ENCODE data around the gene COL8A1.

COL8A1 gene

DNA sequence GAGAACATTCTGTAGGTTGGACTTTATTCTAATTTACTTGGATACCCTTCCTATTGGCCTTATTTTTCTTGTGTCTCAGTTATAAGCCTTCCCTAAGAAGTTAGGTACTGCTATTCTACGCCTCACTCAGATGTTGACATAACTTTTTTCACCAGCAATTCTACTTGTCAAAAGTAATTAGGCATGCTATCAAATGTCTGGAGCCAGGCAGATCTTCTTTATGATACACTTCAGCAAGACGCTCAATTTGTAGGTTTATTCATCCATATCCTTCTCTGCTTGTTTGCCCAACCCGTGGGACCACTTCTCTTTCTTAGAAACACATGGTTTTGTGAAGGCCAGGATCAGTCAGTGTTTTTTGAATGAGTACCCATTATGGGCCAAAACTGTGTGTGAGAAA, 36.2 kb upstream of the COL8A1 start:
- Histone ChIP-seq H3K79me2 (ENCODE audit: control insufficient read depth, insufficient read depth, low read length, poor library complexity) (no peaks in the 10 kb centered on the region), H3K79me1 (ENCODE audit: low read length) (no peaks in the 10 kb centered on the region), H3K23ac (ENCODE audit: low read length) (no peak overlapping the region), H2BK12ac (ENCODE audit: low read length) (no peak overlapping the region), H3K4me1 (ENCODE audit: control insufficient read depth in 1 of 2, insufficient read depth in 2 of 2, low read length in 2 of 2) (no peaks in the 10 kb centered on the region), H2BK5ac (ENCODE audit: low read depth, low read length, poor library complexity) (no peak overlapping the region), H2BK120ac (ENCODE audit: insufficient read depth, low read length, poor library complexity) (no peak overlapping the region), H4K8ac (ENCODE audit: low read depth, low read length) (no peak overlapping the region), H3K14ac (ENCODE audit: low read length) (no peak overlapping the region), H3K27ac (ENCODE audit: low read depth, low read length) (no peak overlapping the region), H3K4ac (ENCODE audit: low read depth, low read length) (no peak overlapping the region), H3K27me3 (ENCODE audit: insufficient read depth, low read length) (no peaks in the 10 kb centered on the region), H2AK5ac (ENCODE audit: low read length) (no peak overlapping the region), H4K12ac (ENCODE audit: low read depth, low read length) (no peak overlapping the region), H3K4me2 (ENCODE audit: low read length) (no peak overlapping the region), H3K36me3 (ENCODE audit: control insufficient read depth in 1 of 2, insufficient read depth in 2 of 2, low read length in 2 of 2) (no peaks in the 10 kb centered on the region), H4K91ac (ENCODE audit: low read depth, low read length) (no peak overlapping the region), H2AFZ (ENCODE audit: insufficient read depth, low read length, poor library complexity) (no peak overlapping the region), H3K9me3 (ENCODE audit: insufficient read depth, low read depth, low read length) (no peaks in the 10 kb centered on the region), H3K9ac (ENCODE audit: low read length) (no peak overlapping the region), H3K18ac (ENCODE audit: low read length) (no peak overlapping the region), H3K4me3 (ENCODE audit: low read depth, low read length) (no peak overlapping the region)
- WGBS (ENCODE audit: extremely low coverage, insufficient coverage, insufficient read length), result no CpG with 5 or more reads among the region's 3 CpGs
- DNase-seq, result no peak

DNA sequence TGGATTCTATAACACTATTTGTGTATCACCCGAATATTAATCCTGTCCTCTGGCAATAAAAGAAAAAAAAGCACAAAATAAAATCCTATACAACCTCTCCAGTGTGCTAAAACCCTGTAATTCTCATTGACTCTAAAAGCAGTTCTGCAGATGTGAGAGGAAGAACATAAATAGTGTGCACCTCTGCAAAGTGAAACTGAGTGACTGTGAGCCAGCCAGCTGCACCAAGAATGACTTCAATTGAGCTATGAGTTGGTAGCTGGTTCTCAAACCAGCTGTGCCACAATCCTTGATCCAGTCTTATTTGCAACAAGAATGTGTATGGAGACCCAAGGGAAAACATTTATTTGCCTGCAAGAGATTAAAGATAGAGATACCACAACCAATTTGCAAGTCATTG, 31.2 kb upstream of the COL8A1 start:
- no peak overlapping the region for H3K23ac ChIP-seq (ENCODE audit: low read length)
- H3K9me3 ChIP-seq (ENCODE audit: insufficient read depth, low read depth, low read length), result no peaks in the 10 kb centered on the region
- no peaks in the 10 kb centered on the region for H3K79me1 ChIP-seq (ENCODE audit: low read length)
- H3K4me3 ChIP-seq (ENCODE audit: low read depth, low read length), result no peak overlapping the region
- H2AFZ ChIP-seq (ENCODE audit: insufficient read depth, low read length, poor library complexity), result no peak overlapping the region
- H2BK120ac ChIP-seq (ENCODE audit: insufficient read depth, low read length, poor library complexity), result no peak overlapping the region
- H3K4ac ChIP-seq (ENCODE audit: low read depth, low read length), result no peak overlapping the region
- H2AK5ac ChIP-seq (ENCODE audit: low read length), result no peak overlapping the region
- no peak overlapping the region for H2BK5ac ChIP-seq (ENCODE audit: low read depth, low read length, poor library complexity)
- no peaks in the 10 kb centered on the region for H3K4me1 ChIP-seq (ENCODE audit: control insufficient read depth in 1 of 2, insufficient read depth in 2 of 2, low read length in 2 of 2)
- H3K18ac ChIP-seq (ENCODE audit: low read length), result no peak overlapping the region
- no peaks in the 10 kb centered on the region for H3K36me3 ChIP-seq (ENCODE audit: control insufficient read depth in 1 of 2, insufficient read depth in 2 of 2, low read length in 2 of 2)
- no peak overlapping the region for H4K12ac ChIP-seq (ENCODE audit: low read depth, low read length)
- H4K91ac ChIP-seq (ENCODE audit: low read depth, low read length), result no peak overlapping the region
- no CpG with 5 or more reads among the region's 1 CpG for WGBS (ENCODE audit: extremely low coverage, insufficient coverage, insufficient read length)
- H4K8ac ChIP-seq (ENCODE audit: low read depth, low read length), result no peak overlapping the region
- no peak for DNase-seq
- no peaks in the 10 kb centered on the region for H3K27me3 ChIP-seq (ENCODE audit: insufficient read depth, low read length)
- no peaks in the 10 kb centered on the region for H3K79me2 ChIP-seq (ENCODE audit: control insufficient read depth, insufficient read depth, low read length, poor library complexity)
- no peak overlapping the region for H3K14ac ChIP-seq (ENCODE audit: low read length)
- no peak overlapping the region for H3K4me2 ChIP-seq (ENCODE audit: low read length)
- no peak overlapping the region for H3K27ac ChIP-seq (ENCODE audit: low read depth, low read length)
- no peak overlapping the region for H2BK12ac ChIP-seq (ENCODE audit: low read length)
- no peak overlapping the region for H3K9ac ChIP-seq (ENCODE audit: low read length)

DNA sequence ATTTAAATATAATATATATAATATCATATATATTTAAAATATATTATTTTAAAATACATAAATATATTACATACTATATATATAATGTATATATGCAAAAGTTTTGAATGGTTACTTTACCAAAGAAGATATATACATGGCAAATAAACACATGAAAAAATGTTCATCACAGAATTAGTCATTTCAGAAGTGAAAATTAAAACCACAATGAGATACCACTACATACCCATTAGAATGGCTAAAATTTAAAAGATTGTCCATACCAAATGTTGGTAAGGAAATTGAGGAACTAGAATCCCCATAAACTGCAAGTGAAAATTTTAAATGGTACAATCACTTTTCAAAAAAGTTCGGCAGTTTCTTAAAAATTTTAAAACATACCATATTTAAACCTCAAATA, 23.6 kb upstream of the COL8A1 start:
- no peak overlapping the region for H3K23ac ChIP-seq (ENCODE audit: low read length)
- no peak overlapping the region for H2BK5ac ChIP-seq (ENCODE audit: low read depth, low read length, poor library complexity)
- WGBS (ENCODE audit: extremely low coverage, insufficient coverage, insufficient read length), result no CpG with 5 or more reads among the region's 1 CpG
- H4K91ac ChIP-seq (ENCODE audit: low read depth, low read length), result no peak overlapping the region
- no peak overlapping the region for H3K9ac ChIP-seq (ENCODE audit: low read length)
- no peak overlapping the region for H4K12ac ChIP-seq (ENCODE audit: low read depth, low read length)
- H3K4ac ChIP-seq (ENCODE audit: low read depth, low read length), result no peak overlapping the region
- no peaks in the 10 kb centered on the region for H3K27me3 ChIP-seq (ENCODE audit: insufficient read depth, low read length)
- no peak overlapping the region for H2AK5ac ChIP-seq (ENCODE audit: low read length)
- no peak overlapping the region for H2BK120ac ChIP-seq (ENCODE audit: insufficient read depth, low read length, poor library complexity)
- H3K4me1 ChIP-seq (ENCODE audit: control insufficient read depth in 1 of 2, insufficient read depth in 2 of 2, low read length in 2 of 2), result no peaks in the 10 kb centered on the region
- no peak overlapping the region for H3K4me2 ChIP-seq (ENCODE audit: low read length)
- no peak overlapping the region for H3K27ac ChIP-seq (ENCODE audit: low read depth, low read length)
- H4K8ac ChIP-seq (ENCODE audit: low read depth, low read length), result no peak overlapping the region
- H3K18ac ChIP-seq (ENCODE audit: low read length), result no peak overlapping the region
- no peaks in the 10 kb centered on the region for H3K9me3 ChIP-seq (ENCODE audit: insufficient read depth, low read depth, low read length)
- H3K36me3 ChIP-seq (ENCODE audit: control insufficient read depth in 1 of 2, insufficient read depth in 2 of 2, low read length in 2 of 2), result no peaks in the 10 kb centered on the region
- no peak overlapping the region for H2AFZ ChIP-seq (ENCODE audit: insufficient read depth, low read length, poor library complexity)
- H3K79me2 ChIP-seq (ENCODE audit: control insufficient read depth, insufficient read depth, low read length, poor library complexity), result no peaks in the 10 kb centered on the region
- no peak overlapping the region for H3K4me3 ChIP-seq (ENCODE audit: low read depth, low read length)
- no peak overlapping the region for H3K14ac ChIP-seq (ENCODE audit: low read length)
- DNase-seq, result no peak
- no peaks in the 10 kb centered on the region for H3K79me1 ChIP-seq (ENCODE audit: low read length)
- no peak overlapping the region for H2BK12ac ChIP-seq (ENCODE audit: low read length)

DNA sequence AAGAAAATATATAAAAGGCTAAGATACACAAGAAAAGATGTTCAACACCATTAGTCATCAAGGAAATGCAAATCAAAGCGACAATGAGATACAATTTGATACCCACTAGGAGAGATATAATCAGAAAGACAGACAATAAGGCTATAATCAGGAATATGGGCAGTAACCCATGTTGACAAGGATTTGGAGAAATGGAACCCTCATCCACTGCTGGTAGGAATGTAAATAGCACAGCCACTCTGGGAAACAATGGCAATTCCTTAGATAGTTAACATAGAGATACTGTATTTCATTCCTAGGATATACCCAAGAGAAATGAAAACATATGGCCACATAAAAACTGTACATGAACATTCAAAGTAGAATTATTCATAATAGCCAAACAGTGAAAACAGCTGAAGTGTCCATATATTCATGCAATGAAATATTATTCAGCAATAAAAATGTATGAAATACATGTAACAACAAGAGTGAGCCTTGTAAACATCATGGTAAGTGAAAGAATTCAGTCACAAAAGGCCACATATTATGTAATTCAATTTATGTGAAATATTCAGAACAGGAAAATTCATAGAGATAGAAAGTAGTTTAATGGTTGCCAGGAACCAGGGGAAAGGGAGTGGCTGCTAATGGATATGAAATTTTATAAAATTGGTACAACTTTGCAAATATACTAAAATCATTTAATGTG, 18.2 kb upstream of the COL8A1 start:
- no peak overlapping the region for H3K14ac ChIP-seq (ENCODE audit: low read length)
- no peaks in the 10 kb centered on the region for H3K4me1 ChIP-seq (ENCODE audit: control insufficient read depth in 1 of 2, insufficient read depth in 2 of 2, low read length in 2 of 2)
- WGBS (ENCODE audit: extremely low coverage, insufficient coverage, insufficient read length), result no CpG with 5 or more reads among the region's 1 CpG
- H3K4ac ChIP-seq (ENCODE audit: low read depth, low read length), result no peak overlapping the region
- no peak overlapping the region for H4K8ac ChIP-seq (ENCODE audit: low read depth, low read length)
- no peaks in the 10 kb centered on the region for H3K9me3 ChIP-seq (ENCODE audit: insufficient read depth, low read depth, low read length)
- H3K79me1 ChIP-seq (ENCODE audit: low read length), result no peaks in the 10 kb centered on the region
- H4K91ac ChIP-seq (ENCODE audit: low read depth, low read length), result no peak overlapping the region
- H4K12ac ChIP-seq (ENCODE audit: low read depth, low read length), result no peak overlapping the region
- no peaks in the 10 kb centered on the region for H3K79me2 ChIP-seq (ENCODE audit: control insufficient read depth, insufficient read depth, low read length, poor library complexity)
- H3K18ac ChIP-seq (ENCODE audit: low read length), result no peak overlapping the region
- peak; percentile 56 to 94 for DNase-seq
- no peak overlapping the region for H3K9ac ChIP-seq (ENCODE audit: low read length)
- H2BK120ac ChIP-seq (ENCODE audit: insufficient read depth, low read length, poor library complexity), result no peak overlapping the region
- no peak overlapping the region for H2BK5ac ChIP-seq (ENCODE audit: low read depth, low read length, poor library complexity)
- H3K4me2 ChIP-seq (ENCODE audit: low read length), result no peak overlapping the region
- H3K27ac ChIP-seq (ENCODE audit: low read depth, low read length), result no peak overlapping the region
- no peak overlapping the region for H3K4me3 ChIP-seq (ENCODE audit: low read depth, low read length)
- no peak overlapping the region for H2BK12ac ChIP-seq (ENCODE audit: low read length)
- no peaks in the 10 kb centered on the region for H3K36me3 ChIP-seq (ENCODE audit: control insufficient read depth in 1 of 2, insufficient read depth in 2 of 2, low read length in 2 of 2)
- H2AFZ ChIP-seq (ENCODE audit: insufficient read depth, low read length, poor library complexity), result no peak overlapping the region
- no peak overlapping the region for H3K23ac ChIP-seq (ENCODE audit: low read length)
- H3K27me3 ChIP-seq (ENCODE audit: insufficient read depth, low read length), result no peaks in the 10 kb centered on the region
- no peak overlapping the region for H2AK5ac ChIP-seq (ENCODE audit: low read length)
